H9 (cell line): ENCODE data around the gene CISD1. TPM values are rescaled to one million over a fixed set of nuclear protein-coding genes. Genes with fewer than 3 reads are reported as not detected.

Experiments
- DNase-seq: peaks from one replicate; pipeline ENCODE4 v3.0.0-alpha.2; 2017
- H2AFZ ChIP-seq: one replicate; pipeline ENCODE4 v1.6.1; 2013; ENCODE audit warnings: mild to moderate bottlenecking, low read length, control low read depth, moderate library complexity
- H2AK5ac ChIP-seq: 2 replicates; pipeline ENCODE4 v1.6.1; 2013; ENCODE audit warnings: low read length, control low read depth, mixed read lengths; ENCODE audit not compliant: insufficient read length
- H2BK120ac ChIP-seq: one replicate; pipeline ENCODE4 v1.6.1; 2013; ENCODE audit warnings: low read depth, mild to moderate bottlenecking, low read length, control low read depth, inconsistent platforms; ENCODE audit not compliant: poor library complexity, severe bottlenecking
- H2BK12ac ChIP-seq: 2 replicates; pipeline ENCODE4 v1.6.1; 2013; ENCODE audit warnings: low read length, control low read depth, mixed read lengths, low read depth; ENCODE audit not compliant: insufficient read length
- H2BK15ac ChIP-seq: 2 replicates; pipeline ENCODE4 v1.6.1; 2013; ENCODE audit warnings: low read depth, low read length, control low read depth
- H2BK20ac ChIP-seq: one replicate; pipeline ENCODE4 v1.6.1; 2013; ENCODE audit warnings: low read depth, mild to moderate bottlenecking, low read length, control low read depth, inconsistent platforms; ENCODE audit not compliant: poor library complexity, severe bottlenecking
- H2BK5ac ChIP-seq: 2 replicates; pipeline ENCODE4 v1.6.1; 2013; ENCODE audit warnings: low read length, control low read depth, mixed read lengths; ENCODE audit not compliant: insufficient read length
- H3K14ac ChIP-seq: 2 replicates; pipeline ENCODE4 v1.6.1; 2013; ENCODE audit warnings: low read length, control low read depth; ENCODE audit not compliant: insufficient read depth
- H3K18ac ChIP-seq: 2 replicates; pipeline ENCODE4 v1.6.1; 2013; ENCODE audit warnings: low read depth, mild to moderate bottlenecking, mixed read lengths, low read length, control low read depth; ENCODE audit not compliant: insufficient read length
- H3K23ac ChIP-seq: 2 replicates; pipeline ENCODE4 v1.6.1; 2013; ENCODE audit warnings: low read length, control low read depth, mixed read lengths, low read depth; ENCODE audit not compliant: insufficient read length
- H3K23me2 ChIP-seq: 2 replicates; pipeline ENCODE4 v1.6.1; 2013; ENCODE audit warnings: low read depth, mild to moderate bottlenecking, mixed read lengths, low read length, control low read depth; ENCODE audit not compliant: insufficient read length, poor library complexity, severe bottlenecking
- H3K27ac ChIP-seq: 2 replicates; pipeline ENCODE4 v1.5.1; 2013; ENCODE audit warnings: low read length, control low read depth, mixed read lengths, low read depth; ENCODE audit not compliant: insufficient read length
- H3K27me3 ChIP-seq: 2 replicates; pipeline ENCODE4 v1.6.1; 2013; ENCODE audit warnings: low read length, control low read depth, inconsistent platforms; ENCODE audit not compliant: insufficient read depth
- H3K4ac ChIP-seq: 2 replicates; pipeline ENCODE4 v1.6.1; 2013; ENCODE audit warnings: low read depth, mild to moderate bottlenecking, control low read depth, inconsistent platforms, low read length, moderate library complexity
- H3K4me1 ChIP-seq: 2 replicates; pipeline ENCODE4 v1.6.1; 2013; ENCODE audit warnings: low read length, control low read depth, inconsistent platforms; ENCODE audit not compliant: insufficient read depth
- H3K4me2 ChIP-seq: 2 replicates; pipeline ENCODE4 v1.6.1; 2013; ENCODE audit warnings: low read length, control low read depth, mixed read lengths; ENCODE audit not compliant: insufficient read length, insufficient read depth
- H3K56ac ChIP-seq: 2 replicates; pipeline ENCODE4 v1.6.1; 2013; ENCODE audit warnings: low read depth, mild to moderate bottlenecking, mixed read lengths, low read length, control low read depth; ENCODE audit not compliant: insufficient read length
- H3K79me1 ChIP-seq: 2 replicates; pipeline ENCODE4 v1.6.1; 2013; ENCODE audit warnings: low read depth, mild to moderate bottlenecking, moderate library complexity, low read length, control low read depth, inconsistent platforms; ENCODE audit not compliant: insufficient read depth, poor library complexity, severe bottlenecking
- H3K79me2 ChIP-seq: 2 replicates; pipeline ENCODE4 v1.6.1; 2013; ENCODE audit warnings: low read length, control low read depth, inconsistent platforms; ENCODE audit not compliant: insufficient read depth
- H3K9ac ChIP-seq: 2 replicates; pipeline ENCODE4 v1.6.1; 2013; ENCODE audit warnings: low read length, control low read depth, mixed read lengths; ENCODE audit not compliant: insufficient read length; ENCODE audit errors: extremely low read depth
- H3K9me3 ChIP-seq: one replicate; pipeline ENCODE4 v1.6.1; 2013; ENCODE audit warnings: low read depth, low read length, inconsistent platforms; ENCODE audit not compliant: control insufficient read depth
- H3T11ph ChIP-seq: one replicate; pipeline ENCODE4 v1.6.1; 2013; ENCODE audit warnings: mild to moderate bottlenecking, low read length, control low read depth, inconsistent platforms
- H4K20me1 ChIP-seq: one replicate; pipeline ENCODE4 v1.6.1; 2013; ENCODE audit not compliant: control insufficient read depth, insufficient read length, insufficient read depth
- H4K5ac ChIP-seq: 2 replicates; pipeline ENCODE4 v1.6.1; 2013; ENCODE audit warnings: low read depth, mild to moderate bottlenecking, mixed read lengths, low read length, control low read depth; ENCODE audit not compliant: insufficient read length
- H4K8ac ChIP-seq: replicated peaks from 2 replicates; pipeline ENCODE4 v1.6.1; 2013; ENCODE audit warnings: low read length, control low read depth, mixed read lengths, low read depth; ENCODE audit not compliant: insufficient read length
- H4K91ac ChIP-seq: 2 replicates; pipeline ENCODE4 v1.6.1; 2013; ENCODE audit warnings: low read depth, mild to moderate bottlenecking, moderate library complexity, mixed read lengths, low read length, control low read depth; ENCODE audit not compliant: insufficient read length
- H3K27ac Mint-ChIP-seq, 3 experiments: 2 replicates in 2 of 3; 3 replicates in 1 of 3; pipeline ENCODE4 v1.8.0; 2020 to 2021; ENCODE audit warnings: mixed read lengths in 3 of 3, mild to moderate bottlenecking in 1 of 3, moderate library complexity in 1 of 3
- H3K27me3 Mint-ChIP-seq: 2 replicates; pipeline ENCODE4 v1.8.0; 2021; ENCODE audit warnings: low read depth, mild to moderate bottlenecking, moderate library complexity, mixed read lengths
- H3K36me3 Mint-ChIP-seq, 3 experiments: 2 replicates in 2 of 3; 3 replicates in 1 of 3; pipeline ENCODE4 v1.8.0; 2020 to 2021; ENCODE audit warnings: low read depth in 3 of 3, mixed read lengths in 3 of 3; ENCODE audit not compliant: insufficient read depth in 1 of 3
- H3K4me1 Mint-ChIP-seq, 2 experiments: 2 replicates each; pipeline ENCODE4 v1.8.0; 2020; ENCODE audit warnings: mixed read lengths in 2 of 2
- H3K4me3 Mint-ChIP-seq, 2 experiments: 2 replicates in 1 of 2; 3 replicates in 1 of 2; pipeline ENCODE4 v1.8.0; 2020 to 2021; ENCODE audit warnings: mild to moderate bottlenecking in 2 of 2, mixed read lengths in 2 of 2, moderate library complexity in 1 of 2
- H3K9me3 Mint-ChIP-seq, 2 experiments: 2 replicates in 1 of 2; 3 replicates in 1 of 2; pipeline ENCODE4 v1.8.0; 2020; ENCODE audit warnings: mild to moderate bottlenecking in 2 of 2, mixed read lengths in 2 of 2, moderate library complexity in 1 of 2
- CTCF ChIP-seq: fragments of 200-600 bp; sonication (generic); conservative IDR thresholded peaks from 3 replicates; pipeline ENCODE4 v1.8.0; 2021; ENCODE audit warnings: antibody characterized with exemption, mild to moderate bottlenecking
- WGBS: extraction: QIAGEN DNeasy Blood & Tissue Kit; methylation state at CpG from one replicate; pipeline ENCODE4 v1.1.7; 2013; ENCODE audit warnings: missing lambda C conversion rate, low lambda C conversion rate, mixed read lengths; ENCODE audit not compliant: insufficient read length; ENCODE audit errors: extremely low coverage; 5-methylcytosine and 5-hydroxymethylcytosine counted together
- long read RNA-seq: library from polyadenylated mRNA; unstranded; transcript quantifications from one replicate; pipeline ENCODE4 v2.0.0, GENCODE V29; 2020
- total RNA-seq: library from RNA; stranded (reverse); gene quantifications from 2 replicates; pipeline ENCODE4 v1.2.1, GENCODE V29; 2021

The CISD1 gene
- total RNA-seq: 37.3 and 42.0 TPM in 2 replicates
- long read RNA-seq, transcript CISD1-201 (3 exons, 2,479 nt): major isoform, 24 of 38 reads
- long read RNA-seq, partial matches to known transcripts: 2 of 38 reads
- long read RNA-seq, other reads (novel, unspliced or antisense): 12 of 38 reads

- Mint-ChIP-seq H3K4me3 (peak within 1 kb of the TSS; percentile 90 to 98), H3K4me1 (peaks cover 34 to 38% of the 10 kb centered on the region in 2 experiments), H3K27me3 (no peaks in the 10 kb centered on the region; the same call in 1 of the 2 replicates), H3K9me3 (no peaks in the 10 kb centered on the region; a peak in 1 of 5 replicates), H3K27ac (peak within 1 kb of the TSS; percentile 97 to 99 (median 98)), H3K36me3 (peaks cover 0 to 4% (median 0%) of the 10 kb centered on the region in 3 experiments; a peak in 2 of 7 replicates)
- H3K27ac ChIP-seq: peak within 1 kb of the TSS; percentile 9
- peaks cover 2% of the 10 kb centered on the region; the same call in 1 of the 2 replicates for H3K4me1 ChIP-seq
- H2AK5ac ChIP-seq: no peak within 1 kb of the TSS
- peaks cover 2% of the 10 kb centered on the region for H3K79me1 ChIP-seq
- no peak within 1 kb of the TSS for H3K23ac ChIP-seq
- no peak within 1 kb of the TSS for H2BK12ac ChIP-seq
- H4K20me1 ChIP-seq: no peaks in the 10 kb centered on the region
- H3K23me2 ChIP-seq: peaks cover 14% of the 10 kb centered on the region
- no CpG with 5 or more reads among the region's 66 CpGs for WGBS
- H2BK5ac ChIP-seq: no peak within 1 kb of the TSS
- no peak within 1 kb of the TSS for H3K4ac ChIP-seq
- peak within 1 kb of the TSS; percentile 98 for H3K4me2 ChIP-seq
- no peak within 1 kb of the TSS for H2BK15ac ChIP-seq
- H4K91ac ChIP-seq: no peak within 1 kb of the TSS
- H3K9ac ChIP-seq: peak within 1 kb of the TSS; percentile 77
- H3K18ac ChIP-seq: peak within 1 kb of the TSS; percentile 62
- H4K5ac ChIP-seq: no peak within 1 kb of the TSS
- peak within 1 kb of the TSS; percentile 5 for H3K56ac ChIP-seq
- peak within 1 kb of the TSS; percentile 88 for H3K14ac ChIP-seq
- peaks cover 10% of the 10 kb centered on the region; the same call in 1 of the 2 replicates for H3K79me2 ChIP-seq
- H2BK120ac ChIP-seq: no peak within 1 kb of the TSS
- peak; percentile 99 for DNase-seq
- no peaks in the 10 kb centered on the region for H3K9me3 ChIP-seq
- H4K8ac ChIP-seq: no peak within 1 kb of the TSS
- peak within 1 kb of the TSS; percentile 79 for H2AFZ ChIP-seq
- H3T11ph ChIP-seq: no peak within 1 kb of the TSS
- no peak for TF ChIP-seq CTCF
- no peaks in the 10 kb centered on the region for H3K27me3 ChIP-seq
- H2BK20ac ChIP-seq: no peak within 1 kb of the TSS
These were observed at the start of gene CISD1 for GRCh38 chr10:58268946-58269781. CISD1 (plus strand) TSS chr10:58269162; CDS start chr10:58269274, 112 bp downstream.
